Naive thymus-derived CD4-positive, alpha-beta T cell (primary cell): ENCODE data around the gene VCL. TPM values are rescaled to one million over a fixed set of nuclear protein-coding genes. Genes with fewer than 3 reads are reported as not detected.

Source experiments
- ATAC-seq: fragments of 150-1000 bp; cut with Tn5 transposase; 2 replicates; pipeline ENCODE4 v1.10.0; 2021; ENCODE audit warnings: mild to moderate bottlenecking, moderate library complexity
- CTCF ChIA-PET: fragments of 350-600 bp; sonication (Branson Sonifier 250); formaldehyde crosslinking; loops from one replicate; lab custom pipeline; 2021; ENCODE audit warnings: antibody characterized with exemption; lab: Charles Lee
- POLR2A ChIA-PET: fragments of 350-600 bp; sonication (Branson Sonifier 250); formaldehyde crosslinking; loops from one replicate; lab custom pipeline; 2021; ENCODE audit warnings: antibody characterized with exemption, inconsistent platforms; lab: Charles Lee
- DNase-seq, 9 donors: peaks; one replicate each; pipeline versions ENCODE4 v3.0.0 to v3.0.0-alpha.2; 2020 to 2022; ENCODE audit warnings: mixed read lengths in 1 of 9
- H3K27ac ChIP-seq: one replicate; pipeline ENCODE4 v1.7.0; 2013; ENCODE audit warnings: mild to moderate bottlenecking, low read depth, low read length, moderate library complexity
- H3K27me3 ChIP-seq, 2 donors: one replicate each; pipeline ENCODE4 v1.7.0; 2013; ENCODE audit warnings: low read length in 2 of 2, mild to moderate bottlenecking in 2 of 2, moderate library complexity in 2 of 2; ENCODE audit not compliant: control insufficient read depth in 2 of 2, insufficient read depth in 2 of 2
- H3K36me3 ChIP-seq, 3 experiments: 1 replicate in 2 of 3; 2 replicates in 1 of 3; pipeline ENCODE4 v1.7.0; 2013; ENCODE audit warnings: low read length in 3 of 3, mild to moderate bottlenecking in 3 of 3, moderate library complexity in 1 of 3; ENCODE audit not compliant: insufficient read depth in 3 of 3, control insufficient read depth in 2 of 3
- H3K4me1 ChIP-seq, 2 donors: one replicate each; pipeline ENCODE4 v1.7.0; 2013; ENCODE audit warnings: low read length in 2 of 2, mild to moderate bottlenecking in 2 of 2, moderate library complexity in 1 of 2; ENCODE audit not compliant: control insufficient read depth in 2 of 2, insufficient read depth in 2 of 2
- H3K4me3 ChIP-seq: 2 replicates; pipeline ENCODE4 v1.7.0; 2013; ENCODE audit warnings: mild to moderate bottlenecking, low read length
- H3K9me3 ChIP-seq, 3 experiments: 1 replicate in 2 of 3; 2 replicates in 1 of 3; pipeline ENCODE4 v1.7.0; 2013; ENCODE audit warnings: low read length in 3 of 3; ENCODE audit not compliant: control insufficient read depth in 2 of 3
- H3K27ac Mint-ChIP-seq, 9 donors: one replicate each; pipeline ENCODE4 v1.8.0; 2020 to 2022; ENCODE audit warnings: mixed read lengths in 9 of 9, mild to moderate bottlenecking in 8 of 9, moderate library complexity in 5 of 9, inconsistent platforms in 2 of 9
- H3K27me3 Mint-ChIP-seq, 5 donors: one replicate each; pipeline ENCODE4 v1.8.0; 2021 to 2022; ENCODE audit warnings: mixed read lengths in 5 of 5, mild to moderate bottlenecking in 1 of 5
- H3K36me3 Mint-ChIP-seq, 5 donors: one replicate each; pipeline ENCODE4 v1.8.0; 2020 to 2022; ENCODE audit warnings: mixed read lengths in 5 of 5, mild to moderate bottlenecking in 3 of 5, inconsistent platforms in 1 of 5
- H3K4me1 Mint-ChIP-seq, 7 donors: one replicate each; pipeline ENCODE4 v1.8.0; 2020 to 2022; ENCODE audit warnings: mixed read lengths in 7 of 7, mild to moderate bottlenecking in 3 of 7, inconsistent platforms in 1 of 7
- H3K4me3 Mint-ChIP-seq, 10 donors: one replicate each; pipeline ENCODE4 v1.8.0; 2020 to 2022; ENCODE audit warnings: mild to moderate bottlenecking in 10 of 10, mixed read lengths in 10 of 10, moderate library complexity in 6 of 10, inconsistent platforms in 2 of 10
- H3K9me3 Mint-ChIP-seq, 11 donors: one replicate each; pipeline ENCODE4 v1.8.0; 2020 to 2022; ENCODE audit warnings: mixed read lengths in 11 of 11, mild to moderate bottlenecking in 4 of 11, inconsistent platforms in 1 of 11, moderate library complexity in 1 of 11
- intact Hi-C, 2 donors: fragments of 100-400 bp; cut with micrococcal nuclease; formaldehyde crosslinking; loops; one replicate each; pipeline ENCODE4 v1.15.1; 2023
- polyA plus RNA-seq, 2 donors: library from polyadenylated mRNA; unstranded; fragments of 300-500 nt; fragmentation: Illumina TruSeq; gene quantifications; one replicate each; pipeline ENCODE4 v1.2.3, GENCODE V29; 2021
- total RNA-seq, 6 experiments: library from RNA in 5 of 6; stranded (reverse) in 5 of 6; gene quantifications; 1 replicate in 5 of 6; 2 replicates in 1 of 6; pipeline ENCODE4 v1.2.3 and lab custom pipeline; 2021 to 2026

Gene VCL
- total and polyA plus RNA-seq, 7 experiments from 2014 or later, result 9.0 to 67.7 (median 16.5) TPM

GRCh38 chr10:74156919-74157289 is 159.0 kb downstream of the VCL start:
- CTCF ChIA-PET, result interaction anchor here (0.7 kb wide), 1 partner anchor 57 kb away, joined by 3 read pairs; no protein-coding TSS in a partner anchor
- ATAC-seq (no peak), DNase-seq (no peak)
- Mint-ChIP-seq H3K9me3 (no peaks in the 10 kb centered on the region), H3K27me3 (no peaks in the 10 kb centered on the region), H3K4me3 (no peak overlapping the region), H3K27ac (peak overlapping the region in 2 of 9 donors; percentile 2 to 56), H3K36me3 (peaks cover 0 to 5% (median 0%) of the 10 kb centered on the region in 5 donors), H3K4me1 (peaks cover 21 to 47% (median 34%) of the 10 kb centered on the region in 7 donors)
- H3K4me1 ChIP-seq, result peaks cover 5 to 10% of the 10 kb centered on the region in 2 donors
- POLR2A ChIA-PET, result interaction anchor here (0.6 to 2.0 kb wide), 5 partner anchors 10 to 663 kb away, joined by 3 to 8 read pairs (median 3); no protein-coding TSS in a partner anchor
- no peaks in the 10 kb centered on the region for H3K9me3 ChIP-seq
- no peaks in the 10 kb centered on the region for H3K36me3 ChIP-seq
- no peak overlapping the region for H3K27ac ChIP-seq
- no peaks in the 10 kb centered on the region for H3K27me3 ChIP-seq
- no peak overlapping the region for H3K4me3 ChIP-seq
- intact Hi-C loops, result no loop called here

DNA sequence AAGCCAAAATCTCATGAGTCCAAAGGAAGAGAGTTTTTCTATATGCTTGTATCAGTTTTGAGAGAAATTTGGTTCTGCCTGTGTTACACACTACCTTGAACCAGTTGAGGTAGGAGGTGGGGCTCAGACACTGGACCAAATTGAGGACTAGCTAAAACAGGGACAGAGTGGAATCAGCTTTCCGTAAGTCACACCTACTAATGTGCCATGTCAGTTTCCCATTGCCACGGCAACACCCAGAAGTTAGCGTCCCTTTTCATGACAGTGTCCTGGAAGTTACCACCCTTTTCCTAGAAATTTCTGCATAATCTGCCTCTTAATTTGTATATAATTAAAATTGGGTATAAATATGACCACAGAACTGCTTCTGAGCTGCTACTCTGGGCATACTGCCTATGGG is 162.1 kb downstream of the VCL start:
- Mint-ChIP-seq H3K27ac (no peak overlapping the region), H3K9me3 (no peaks in the 10 kb centered on the region)

GRCh38 chr10:74163319-74164068 is 165.6 kb downstream of the VCL start:
- Mint-ChIP-seq H3K4me1 (peaks cover 8 to 30% (median 13%) of the 10 kb centered on the region in 7 donors), H3K27ac (no peak overlapping the region), H3K4me3 (no peak overlapping the region), H3K27me3 (no peaks in the 10 kb centered on the region), H3K9me3 (no peaks in the 10 kb centered on the region), H3K36me3 (peaks cover 0 to 10% (median 4%) of the 10 kb centered on the region in 5 donors)
- H3K27ac ChIP-seq, result no peak overlapping the region
- ATAC-seq, result no peak
- H3K4me3 ChIP-seq, result no peak overlapping the region
- H3K9me3 ChIP-seq, result no peaks in the 10 kb centered on the region
- DNase-seq, result no peak
- no peaks in the 10 kb centered on the region for H3K27me3 ChIP-seq
- CTCF ChIA-PET, result no interaction called here
- POLR2A ChIA-PET, result no interaction called here
- intact Hi-C loops, result no loop called here
- no peaks in the 10 kb centered on the region for H3K36me3 ChIP-seq
- no peaks in the 10 kb centered on the region for H3K4me1 ChIP-seq

More for the DNA sequence above, 162.1 kb downstream of the VCL start:
- H3K4me3 ChIP-seq, result no peak overlapping the region
- Mint-ChIP-seq H3K4me3 (no peak overlapping the region), H3K27me3 (no peaks in the 10 kb centered on the region), H3K4me1 (peaks cover 11 to 33% (median 18%) of the 10 kb centered on the region in 7 donors), H3K36me3 (peaks cover 0 to 10% (median 6%) of the 10 kb centered on the region in 5 donors)
- no peaks in the 10 kb centered on the region for H3K9me3 ChIP-seq
- POLR2A ChIA-PET, result no interaction called here
- no peaks in the 10 kb centered on the region for H3K36me3 ChIP-seq
- no peak for ATAC-seq
- H3K27me3 ChIP-seq, result no peaks in the 10 kb centered on the region
- no peaks in the 10 kb centered on the region for H3K4me1 ChIP-seq
- CTCF ChIA-PET, result no interaction called here
- H3K27ac ChIP-seq, result no peak overlapping the region
- intact Hi-C loops, result no loop called here
- DNase-seq, result no peak

DNA sequence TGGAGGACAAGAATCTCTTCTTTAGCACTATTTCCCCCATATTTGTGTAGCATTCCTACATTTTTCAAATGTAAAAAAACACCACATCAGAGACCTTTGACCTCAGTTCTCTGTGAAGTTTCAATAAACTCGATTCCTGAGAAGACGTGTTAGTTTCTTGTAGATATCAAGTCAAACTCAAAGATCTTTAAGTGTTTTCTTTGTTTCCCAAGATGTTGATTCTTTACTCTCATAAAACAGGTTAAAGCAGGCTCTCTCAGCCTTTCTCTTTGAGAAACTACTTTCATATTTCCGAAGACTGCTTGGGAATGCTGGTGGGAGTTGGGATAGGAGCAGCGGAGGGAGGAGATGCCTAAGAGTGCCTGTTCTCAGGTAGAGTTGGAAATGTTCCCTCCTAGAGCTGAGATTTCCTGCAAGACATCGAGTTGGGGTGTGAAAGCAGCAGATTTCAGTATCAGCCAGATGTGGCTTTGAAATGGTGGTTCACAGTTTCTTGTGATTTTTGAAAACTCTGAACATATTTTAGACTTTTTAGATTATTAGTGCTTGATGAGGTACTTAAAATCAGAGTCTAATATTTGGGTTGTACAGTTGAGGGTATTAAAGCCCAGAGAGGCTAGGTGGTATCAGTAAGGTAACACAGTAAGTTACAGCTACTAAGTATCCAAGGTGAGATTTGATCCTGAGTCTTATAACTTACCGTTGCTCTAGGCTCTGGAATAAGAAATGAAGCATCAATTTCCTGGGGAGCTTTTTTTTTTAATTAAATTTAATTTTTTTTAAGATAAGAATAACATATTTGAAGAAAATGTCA is 167.0 kb downstream of the VCL start:
- Histone ChIP-seq H3K27me3 (no peaks in the 10 kb centered on the region), H3K36me3 (no peaks in the 10 kb centered on the region), H3K27ac (no peak overlapping the region), H3K4me3 (no peak overlapping the region), H3K4me1 (no peaks in the 10 kb centered on the region), H3K9me3 (no peaks in the 10 kb centered on the region)
- Mint-ChIP-seq H3K27ac (peak overlapping the region in 2 of 9 donors; percentile 6 to 31), H3K9me3 (no peaks in the 10 kb centered on the region), H3K4me3 (no peak overlapping the region), H3K27me3 (no peaks in the 10 kb centered on the region), H3K4me1 (peaks cover 15 to 36% (median 22%) of the 10 kb centered on the region in 7 donors), H3K36me3 (peaks cover 0 to 10% (median 4%) of the 10 kb centered on the region in 5 donors)
- DNase-seq, result no peak
- ChIA-PET CTCF (interaction anchor here (0.6 kb wide), 1 partner anchor 47 kb away, joined by 3 read pairs; no protein-coding TSS in a partner anchor), POLR2A (interaction anchor here (0.6 to 1.4 kb wide), 2 partner anchors 12 to 335 kb away, joined by 4 read pairs; no protein-coding TSS in a partner anchor)
- intact Hi-C loops, result no loop called here
- no peak for ATAC-seq

DNA sequence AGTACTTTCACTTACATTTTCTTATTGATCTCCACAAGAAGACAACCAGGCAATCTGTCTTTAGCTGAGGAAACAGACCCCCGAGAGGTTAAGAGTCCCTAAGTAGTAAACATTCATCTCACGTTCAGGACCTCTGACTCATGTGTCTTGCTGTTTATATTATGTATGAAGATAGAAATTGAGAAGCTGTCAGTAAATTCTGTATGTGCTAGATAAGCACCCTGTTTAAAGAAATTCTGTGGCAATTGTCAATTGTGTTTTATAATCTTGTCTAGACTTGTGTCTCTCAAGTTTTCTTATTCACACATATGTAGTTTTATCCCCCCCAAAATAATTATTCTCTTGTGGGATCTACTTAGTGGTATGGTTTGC is 167.6 kb downstream of the VCL start:
- Histone ChIP-seq H3K4me3 (no peak overlapping the region), H3K4me1 (no peaks in the 10 kb centered on the region), H3K27ac (no peak overlapping the region), H3K36me3 (no peaks in the 10 kb centered on the region), H3K27me3 (no peaks in the 10 kb centered on the region), H3K9me3 (no peaks in the 10 kb centered on the region)
- ChIA-PET CTCF (interaction anchor here (0.6 kb wide), 1 partner anchor 47 kb away, joined by 3 read pairs; no protein-coding TSS in a partner anchor), POLR2A (interaction anchor here (0.6 to 1.4 kb wide), 3 partner anchors 11 to 336 kb away, joined by 3 to 4 read pairs (median 4); no protein-coding TSS in a partner anchor)
- ATAC-seq, result no peak
- no peak overlapping the region for H3K27ac Mint-ChIP-seq
- H3K4me3 Mint-ChIP-seq, result no peak overlapping the region
- no peaks in the 10 kb centered on the region for H3K27me3 Mint-ChIP-seq
- peaks cover 15 to 36% (median 22%) of the 10 kb centered on the region in 7 donors for H3K4me1 Mint-ChIP-seq
- intact Hi-C loops, result no loop called here
- no peak for DNase-seq
- peaks cover 0 to 10% (median 4%) of the 10 kb centered on the region in 5 donors for H3K36me3 Mint-ChIP-seq
- H3K9me3 Mint-ChIP-seq, result no peaks in the 10 kb centered on the region

- no peak for ATAC-seq
- Histone ChIP-seq H3K27ac (no peak overlapping the region), H3K4me1 (no peaks in the 10 kb centered on the region), H3K9me3 (no peaks in the 10 kb centered on the region), H3K4me3 (no peak overlapping the region), H3K36me3 (no peaks in the 10 kb centered on the region), H3K27me3 (no peaks in the 10 kb centered on the region)
- CTCF ChIA-PET, result interaction anchor here (0.8 kb wide), 1 partner anchor 23 kb away, joined by 3 read pairs; no protein-coding TSS in a partner anchor
- DNase-seq, result no peak
- Mint-ChIP-seq H3K4me1 (peaks cover 15 to 36% (median 22%) of the 10 kb centered on the region in 7 donors), H3K27ac (peak overlapping the region in 2 of 9 donors; percentile 21 to 78), H3K4me3 (no peak overlapping the region), H3K9me3 (no peaks in the 10 kb centered on the region), H3K36me3 (peaks cover 0 to 6% (median under 1%) of the 10 kb centered on the region in 5 donors), H3K27me3 (no peaks in the 10 kb centered on the region)
- POLR2A ChIA-PET, result interaction anchor here (1.2 to 1.8 kb wide), 2 partner anchors 9 to 11 kb away, joined by 5 to 8 read pairs; no protein-coding TSS in a partner anchor
- intact Hi-C loops, result no loop called here
Measured at GRCh38 chr10:74167443-74167842, 169.5 kb downstream of the VCL start.
